Stimulated activated CD4-positive, alpha-beta T cell treated with anti-CD3 and anti-CD28 coated beads, TNF-alpha, amount 100 ng/mL, for 24 hours (primary cell): ENCODE results near the gene MBOAT2.
"Not testable (repeated sequence)": the region's sequence is repeated elsewhere in the genome, so short reads cannot be mapped to it uniquely, and the experiment has no call there.

Experiments
- DNase-seq, 3 experiments: peaks; one replicate each; pipeline ENCODE4 v3.0.0-alpha.2; 2020; ENCODE audit warnings: low read depth in 3 of 3

MBOAT2 gene

DNA sequence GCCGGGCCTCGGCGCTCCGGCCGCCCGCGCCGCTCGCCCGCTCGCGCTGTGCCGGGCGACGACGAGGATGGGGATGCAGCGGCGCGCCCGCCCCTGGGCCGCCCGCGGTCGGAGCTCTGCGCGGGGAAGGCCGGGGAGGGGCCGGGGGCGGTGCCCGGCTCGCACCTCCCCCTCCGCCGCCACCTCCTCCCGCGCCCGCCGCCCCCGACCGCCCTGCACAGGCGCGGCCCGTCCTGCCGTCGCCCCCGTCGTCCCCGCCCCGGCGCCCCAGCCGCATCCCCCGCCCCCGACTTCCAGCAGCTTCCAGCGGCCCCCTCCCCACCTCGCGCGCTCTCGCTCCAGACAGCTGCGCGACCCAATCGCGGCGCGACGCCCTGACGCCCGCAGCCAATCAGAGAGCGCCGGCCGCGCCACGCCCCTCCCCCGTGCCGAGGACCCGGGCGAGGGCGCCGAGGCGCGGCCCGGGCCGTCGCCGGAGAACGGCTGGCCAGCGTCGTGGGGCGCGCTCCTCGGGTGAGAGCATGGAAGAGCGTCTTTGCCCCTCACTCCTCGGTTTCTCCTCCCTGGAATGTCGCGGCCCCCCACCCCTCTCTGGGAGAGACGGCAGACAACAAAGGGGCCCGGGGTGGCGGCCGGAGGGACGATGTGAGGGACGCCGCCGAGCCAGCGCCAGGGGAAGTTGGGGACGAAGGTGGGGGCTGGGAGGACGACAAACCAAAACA, at the start of gene MBOAT2:
MBOAT2 (minus strand) TSS at position 69 of the 722 bp plus-strand sequence. CDS start 70 bp downstream, outside the sequence.
- DNase-seq: peak; percentile 38 to 74 (median 39)

- DNase-seq: no peak
Observed at GRCh38 chr2:9052821-9053533, 49.5 kb upstream of the MBOAT2 start.

GRCh38 chr2:9051451-9051850, 48.0 kb upstream of the MBOAT2 start:
- not testable (repeated sequence) for DNase-seq

GRCh38 chr2:9050122-9050809, 46.8 kb upstream of the MBOAT2 start:
- DNase-seq: no peak

GRCh38 chr2:9045595-9045994, 42.1 kb upstream of the MBOAT2 start:
- DNase-seq: no peak

DNA sequence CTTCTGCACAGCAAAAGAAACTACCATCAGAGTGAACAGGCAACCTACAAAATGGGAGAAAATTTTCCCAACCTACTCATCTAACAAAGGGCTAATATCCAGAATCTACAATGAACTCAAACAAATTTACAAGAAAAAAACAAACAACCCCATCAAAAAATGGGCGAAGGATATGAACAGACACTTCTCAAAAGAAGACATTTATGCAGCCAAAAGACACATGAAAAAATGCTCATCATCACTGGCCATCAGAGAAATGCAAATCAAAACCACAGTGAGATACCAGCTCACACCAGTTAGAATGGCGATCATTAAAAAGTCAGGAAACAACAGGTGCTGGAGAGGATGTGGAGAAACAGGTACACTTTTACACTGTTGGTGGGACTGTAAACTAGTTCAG, 40.0 kb upstream of the MBOAT2 start:
- not testable (repeated sequence) for DNase-seq

- no peak for DNase-seq
Observed at GRCh38 chr2:9037166-9037565, 33.7 kb upstream of the MBOAT2 start.

- DNase-seq: no peak
Observed at GRCh38 chr2:9033385-9034168, 30.1 kb upstream of the MBOAT2 start.

- no peak for DNase-seq
Observed at GRCh38 chr2:9032536-9033255, 29.2 kb upstream of the MBOAT2 start.

GRCh38 chr2:9032121-9032520, 28.6 kb upstream of the MBOAT2 start:
- no peak for DNase-seq

DNA sequence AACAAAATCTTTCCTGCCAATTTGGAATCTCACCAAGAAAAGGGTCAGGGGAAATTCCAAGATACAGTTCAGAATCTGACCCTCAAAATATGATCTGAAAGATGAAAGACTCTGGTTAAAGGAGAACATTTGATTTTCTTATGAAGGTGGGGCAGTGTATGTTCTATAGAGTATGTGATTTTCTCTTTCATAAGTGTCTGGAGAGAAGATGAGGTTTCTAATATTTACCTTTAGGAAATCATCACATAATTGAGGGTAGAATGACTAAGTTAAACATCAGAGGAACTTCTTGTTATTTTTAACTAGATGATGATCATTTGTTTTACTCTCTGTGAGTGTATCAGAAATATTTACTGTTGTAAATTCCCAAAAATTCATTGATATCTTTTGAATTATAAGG, 27.8 kb upstream of the MBOAT2 start:
- no peak for DNase-seq

DNA sequence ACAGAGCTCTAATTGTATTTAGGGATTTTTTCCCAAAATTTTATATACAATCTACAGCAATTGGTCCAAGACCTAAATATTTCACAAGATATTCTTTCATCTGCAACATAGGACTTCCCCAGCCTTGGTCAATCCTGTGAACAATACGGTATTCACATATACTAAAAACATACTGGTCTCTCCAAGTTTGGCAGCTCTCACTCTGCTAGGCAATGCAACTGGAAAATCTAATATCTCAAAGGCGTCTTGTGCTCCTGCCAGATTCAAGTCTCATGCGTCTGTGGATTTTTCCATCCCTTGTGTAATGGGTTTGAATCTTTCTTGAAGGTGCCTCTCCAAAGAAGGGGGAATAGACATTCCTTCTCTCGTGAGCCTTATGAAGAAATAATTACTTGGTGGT, 27.4 kb upstream of the MBOAT2 start:
- DNase-seq: no peak

DNA sequence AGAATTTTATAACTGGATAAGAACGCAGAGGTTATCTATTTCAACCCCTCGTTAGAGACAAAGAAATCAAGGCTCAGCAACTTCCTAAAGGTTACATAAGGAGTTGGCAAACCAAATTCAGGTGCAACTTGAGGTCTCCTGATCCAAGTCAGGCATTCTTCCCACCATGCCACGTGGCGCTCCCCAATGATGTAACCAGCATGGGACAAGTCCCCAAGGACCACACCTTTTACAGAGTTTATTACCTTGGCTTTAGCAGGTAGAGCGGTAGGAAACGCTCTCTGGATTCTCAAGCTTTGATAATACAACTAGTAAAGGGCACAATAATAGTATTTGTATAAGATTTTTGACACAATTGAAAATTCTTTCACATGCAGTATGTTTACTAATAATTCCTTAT, 26.7 kb upstream of the MBOAT2 start:
- no peak for DNase-seq

DNA sequence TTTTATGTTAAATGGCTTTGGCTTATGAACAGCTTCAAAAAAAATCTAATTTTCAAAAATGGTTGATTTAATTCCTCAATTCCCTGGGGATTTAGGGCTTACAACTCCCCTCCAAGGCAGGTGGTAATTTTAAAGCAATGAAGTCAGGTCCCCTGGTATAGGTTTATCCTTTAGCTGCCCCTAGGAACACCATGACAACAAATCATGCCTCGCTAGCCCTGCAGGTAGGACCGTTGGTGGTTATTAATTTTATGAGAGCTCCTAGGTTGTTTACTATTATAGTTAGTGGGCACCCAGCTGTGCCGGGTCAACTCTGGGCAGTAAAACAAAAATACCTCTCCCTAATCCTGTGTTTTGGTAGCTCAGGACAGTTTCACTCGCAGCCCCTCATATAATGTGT, 26.2 kb upstream of the MBOAT2 start:
- no peak for DNase-seq

DNA sequence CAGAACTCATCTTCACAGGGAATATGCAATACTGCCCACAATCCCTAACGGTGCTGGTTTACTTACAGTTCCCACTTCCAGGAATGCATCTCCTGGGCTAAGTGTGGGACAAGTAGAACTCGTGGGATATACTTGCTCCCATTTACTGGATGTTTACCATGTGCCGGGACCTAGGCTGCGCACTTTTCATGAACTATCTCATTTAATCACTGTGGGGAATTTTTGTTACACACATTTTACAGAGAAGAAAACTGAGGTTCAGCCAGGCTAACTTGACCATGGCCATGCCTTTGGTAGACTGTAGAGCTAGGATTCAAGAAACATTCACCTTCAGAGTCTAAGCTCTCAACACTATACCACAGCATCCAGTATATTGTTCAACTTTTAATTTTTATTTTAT, 24.4 kb upstream of the MBOAT2 start:
- no peak for DNase-seq

DNA sequence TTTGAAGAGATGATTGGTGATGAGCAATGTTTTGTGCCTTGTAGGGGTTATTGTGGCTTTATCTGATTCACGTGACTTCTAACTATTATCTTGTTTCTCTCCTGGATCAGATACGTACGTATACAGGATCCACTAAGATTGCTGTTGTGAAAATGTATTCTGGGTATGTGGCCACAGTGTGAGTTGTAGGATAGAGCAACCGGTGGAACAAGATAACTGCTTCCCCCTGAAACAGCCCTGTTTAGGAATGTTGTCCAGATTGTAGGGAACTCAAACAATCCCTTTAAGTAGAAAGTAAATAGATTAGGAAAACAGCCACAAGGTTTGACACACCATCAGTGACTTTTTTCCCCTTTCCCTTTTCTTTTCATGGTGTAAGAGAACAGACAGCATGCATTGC, 22.3 kb upstream of the MBOAT2 start:
- DNase-seq: no peak

DNA sequence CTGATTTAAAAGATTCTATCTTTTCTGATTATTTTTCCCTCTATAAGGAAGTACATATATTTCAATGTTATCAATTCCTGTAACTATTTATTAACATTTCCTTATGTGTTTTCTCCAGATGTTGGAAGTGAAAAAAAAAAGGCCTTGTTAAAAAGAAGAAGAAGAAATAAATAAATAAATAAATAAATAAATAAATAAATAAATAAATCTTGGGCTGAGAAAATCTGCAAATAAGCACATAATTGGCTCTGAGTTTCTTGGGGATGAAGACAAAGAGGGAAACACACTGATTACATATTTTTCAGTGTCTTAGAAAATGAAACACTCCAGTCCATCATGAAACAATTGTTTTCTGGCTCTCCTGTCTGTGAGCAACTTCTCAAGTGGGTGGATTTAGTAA, 21.1 kb upstream of the MBOAT2 start:
- no peak for DNase-seq

GRCh38 chr2:9021563-9022211, 18.2 kb upstream of the MBOAT2 start:
- DNase-seq: no peak

GRCh38 chr2:9020267-9020666, 16.8 kb upstream of the MBOAT2 start:
- no peak for DNase-seq

- no peak for DNase-seq
Observed at GRCh38 chr2:9018534-9018933, 15.1 kb upstream of the MBOAT2 start.

DNA sequence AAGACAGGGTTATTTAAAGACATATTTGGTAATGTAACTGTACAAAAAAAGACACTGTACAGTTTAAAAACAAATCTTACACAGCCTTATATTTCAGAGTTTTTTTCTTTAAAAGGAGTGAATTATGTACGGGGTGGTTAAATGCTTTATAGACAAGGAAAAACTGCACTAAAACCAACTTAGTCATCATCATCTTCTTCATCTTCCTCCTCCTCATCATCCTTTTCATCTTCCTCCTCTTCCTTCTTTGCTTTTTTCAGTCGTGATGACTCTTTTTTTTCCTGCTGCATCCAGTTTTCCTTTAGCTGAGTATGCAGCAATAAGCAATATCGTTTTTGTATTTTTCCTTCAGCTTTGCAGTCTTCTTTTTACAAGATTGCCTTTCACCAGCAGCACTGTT, 14.6 kb upstream of the MBOAT2 start:
- no peak for DNase-seq
